GDM1 (cell line): ENCODE measurements around the gene MYCN.
"Not testable (repeated sequence)": the region's sequence is repeated elsewhere in the genome, so short reads cannot be mapped to it uniquely, and the experiment has no call there.

Experiments used
- DNase-seq: peaks from one replicate; lab custom pipeline; 2025; lab: John Stamatoyannopoulos, UW

MYCN gene

GRCh38 chr2:15957881-15958713, 17.7 kb downstream of the MYCN start:
- DNase-seq: no peak

- DNase-seq: no peak
Observed at GRCh38 chr2:15959331-15960153, 19.2 kb downstream of the MYCN start.

- not testable (repeated sequence) for DNase-seq
Observed at GRCh38 chr2:15960154-15960520, 19.8 kb downstream of the MYCN start.

- DNase-seq: not testable (repeated sequence)
Observed at GRCh38 chr2:15963109-15963976, 23.0 kb downstream of the MYCN start.

GRCh38 chr2:15963977-15964670, 23.8 kb downstream of the MYCN start:
- no peak for DNase-seq

- no peak for DNase-seq
Observed at GRCh38 chr2:15964936-15965563, 24.7 kb downstream of the MYCN start.

- no peak for DNase-seq
Observed at GRCh38 chr2:15965564-15966019, 25.2 kb downstream of the MYCN start.

- DNase-seq: no peak
Observed at GRCh38 chr2:15967415-15968279, 27.3 kb downstream of the MYCN start.

GRCh38 chr2:15968280-15969178, 28.2 kb downstream of the MYCN start:
- no peak for DNase-seq

GRCh38 chr2:15969214-15969613, 28.9 kb downstream of the MYCN start:
- DNase-seq: no peak

- no peak for DNase-seq
Observed at GRCh38 chr2:15970701-15971100, 30.4 kb downstream of the MYCN start.

GRCh38 chr2:15971351-15971750, 31.0 kb downstream of the MYCN start:
- no peak for DNase-seq

GRCh38 chr2:15971831-15972522, 31.6 kb downstream of the MYCN start:
- DNase-seq: no peak

GRCh38 chr2:15973481-15974401, 33.4 kb downstream of the MYCN start:
- no peak for DNase-seq

GRCh38 chr2:15974565-15975260, 34.4 kb downstream of the MYCN start:
- no peak for DNase-seq

GRCh38 chr2:15975261-15975600, 34.9 kb downstream of the MYCN start:
- DNase-seq: no peak

GRCh38 chr2:15975676-15976075, 35.3 kb downstream of the MYCN start:
- no peak for DNase-seq
